Liver (tissue), 9 donors: ENCODE data around the gene SOWAHA. TPM values are rescaled to one million over a fixed set of nuclear protein-coding genes. Genes with fewer than 3 reads are reported as not detected.

Experiments used
- DNase-seq: peaks from one replicate; pipeline ENCODE4 v3.0.0-alpha.2; 2017; ENCODE audit warnings: low spot score
- H3K27ac ChIP-seq, 2 donors: one replicate each; pipeline ENCODE4 v1.7.0; 2013; ENCODE audit warnings: inconsistent platforms in 2 of 2, low read length in 2 of 2, control low read depth in 1 of 2, low read depth in 1 of 2, mild to moderate bottlenecking in 1 of 2
- H3K27me3 ChIP-seq, 4 donors: one replicate each; pipeline versions ENCODE4 v1.6.1 to v1.7.0; 2013; ENCODE audit warnings: low read length in 3 of 4, inconsistent platforms in 1 of 4, mild to moderate bottlenecking in 1 of 4, moderate library complexity in 1 of 4; ENCODE audit not compliant: control insufficient read depth in 4 of 4, insufficient read depth in 4 of 4
- H3K36me3 ChIP-seq, 4 donors: one replicate each; pipeline versions ENCODE4 v1.6.1 to v1.7.0; 2013; ENCODE audit warnings: low read length in 3 of 4, mild to moderate bottlenecking in 3 of 4, low read depth in 1 of 4, moderate library complexity in 1 of 4; ENCODE audit not compliant: control insufficient read depth in 4 of 4, insufficient read depth in 3 of 4
- H3K4me1 ChIP-seq, 4 donors: one replicate each; pipeline versions ENCODE4 v1.6.1 to v1.7.0; 2013; ENCODE audit warnings: low read length in 3 of 4, mild to moderate bottlenecking in 3 of 4, moderate library complexity in 1 of 4; ENCODE audit not compliant: control insufficient read depth in 4 of 4, insufficient read depth in 4 of 4
- H3K4me3 ChIP-seq, 3 donors: one replicate each; pipeline versions ENCODE4 v1.6.1 to v1.7.0; 2013; ENCODE audit warnings: low read length in 3 of 3, control low read depth in 1 of 3, low read depth in 1 of 3, mild to moderate bottlenecking in 1 of 3
- H3K9ac ChIP-seq, 2 donors: one replicate each; pipeline ENCODE4 v1.7.0; 2013; ENCODE audit warnings: low read length in 2 of 2, mild to moderate bottlenecking in 2 of 2, moderate library complexity in 2 of 2, control low read depth in 1 of 2, low read depth in 1 of 2
- H3K9me3 ChIP-seq, 4 donors: one replicate each; pipeline versions ENCODE4 v1.6.1 to v1.7.0; 2013; ENCODE audit warnings: low read length in 3 of 4; ENCODE audit not compliant: control insufficient read depth in 4 of 4
- HNF4A ChIP-seq, 2 donors: conservative IDR thresholded peaks; 2 replicates each; pipeline ENCODE4 v1.6.1; 2016; ENCODE audit warnings: antibody characterized with exemption in 2 of 2, mild to moderate bottlenecking in 2 of 2
- NR2F2 ChIP-seq: IDR thresholded peaks from 2 replicates; pipeline ENCODE4 v1.6.1; 2016; ENCODE audit warnings: antibody characterized with exemption
- RAD21 ChIP-seq, 2 donors: IDR thresholded peaks; 2 replicates each; pipeline ENCODE4 v1.6.1; 2016; ENCODE audit warnings: antibody characterized with exemption in 2 of 2, mild to moderate bottlenecking in 2 of 2
- RXRA ChIP-seq, 2 donors: IDR thresholded peaks; 2 replicates each; pipeline ENCODE4 v1.6.1; 2017 to 2018; ENCODE audit warnings: antibody characterized with exemption in 2 of 2, mild to moderate bottlenecking in 1 of 2
- TAF1 ChIP-seq: conservative IDR thresholded peaks from 2 replicates; pipeline ENCODE4 v1.6.1; 2016; ENCODE audit warnings: antibody characterized with exemption, mild to moderate bottlenecking
- YY1 ChIP-seq: IDR thresholded peaks from 2 replicates; pipeline ENCODE4 v1.6.1; 2016; ENCODE audit warnings: antibody characterized with exemption, mild to moderate bottlenecking
- WGBS: extraction: QIAGEN DNeasy Blood & Tissue Kit; methylation state at CpG from one replicate; pipeline ENCODE4 v1.1.7; 2013; 5-methylcytosine and 5-hydroxymethylcytosine counted together
- polyA plus RNA-seq, 2 donors: library from polyadenylated mRNA; stranded (reverse) in 1 of 2; unstranded in 1 of 2; fragments of 200-250 nt in 1 of 2; fragments of >200 nt in 1 of 2; fragmentation: Nextera tagmentation in 1 of 2; extraction: Ambion mirVana in 1 of 2; gene quantifications; one replicate each; pipeline versions ENCODE4 v1.2.1 to v1.2.3, GENCODE V29; 2013 to 2015
- total RNA-seq, 2 donors: library from RNA; depleted of rRNA; stranded (reverse); fragments of >200 nt; gene quantifications; one replicate each; pipeline ENCODE4 v1.2.3, GENCODE V29; 2014
- TF ChIP-seq, protein P1 (sequence below): fragments of 150-350 bp; IDR thresholded peaks from 2 replicates; pipeline ENCODE4 v1.5.1; 2017; ENCODE audit warnings: improper control_type of control experiment, low read depth, low read length; ENCODE audit not compliant: missing input control
- TF ChIP-seq, protein P2 (sequence below): IDR thresholded peaks from 2 replicates; pipeline ENCODE4 v1.6.1; 2016; ENCODE audit warnings: antibody characterized with exemption
- TF ChIP-seq, protein P3 (sequence below): IDR thresholded peaks from 2 replicates; pipeline ENCODE4 v1.6.1; 2016; ENCODE audit warnings: antibody characterized with exemption, mild to moderate bottlenecking
- donor health status: healthy.
- donor health status: healthy.
- donor health status: healthy.
- donor health status: healthy.
- donor health status: healthy.

The SOWAHA gene
- total and polyA plus RNA-seq, 4 donors, result 1.3 to 2.2 (median 1.8) TPM

GRCh38 chr5:132825834-132826391 lies 12.8 kb downstream of the SOWAHA start (continued):
- TF ChIP-seq, protein P1, sequence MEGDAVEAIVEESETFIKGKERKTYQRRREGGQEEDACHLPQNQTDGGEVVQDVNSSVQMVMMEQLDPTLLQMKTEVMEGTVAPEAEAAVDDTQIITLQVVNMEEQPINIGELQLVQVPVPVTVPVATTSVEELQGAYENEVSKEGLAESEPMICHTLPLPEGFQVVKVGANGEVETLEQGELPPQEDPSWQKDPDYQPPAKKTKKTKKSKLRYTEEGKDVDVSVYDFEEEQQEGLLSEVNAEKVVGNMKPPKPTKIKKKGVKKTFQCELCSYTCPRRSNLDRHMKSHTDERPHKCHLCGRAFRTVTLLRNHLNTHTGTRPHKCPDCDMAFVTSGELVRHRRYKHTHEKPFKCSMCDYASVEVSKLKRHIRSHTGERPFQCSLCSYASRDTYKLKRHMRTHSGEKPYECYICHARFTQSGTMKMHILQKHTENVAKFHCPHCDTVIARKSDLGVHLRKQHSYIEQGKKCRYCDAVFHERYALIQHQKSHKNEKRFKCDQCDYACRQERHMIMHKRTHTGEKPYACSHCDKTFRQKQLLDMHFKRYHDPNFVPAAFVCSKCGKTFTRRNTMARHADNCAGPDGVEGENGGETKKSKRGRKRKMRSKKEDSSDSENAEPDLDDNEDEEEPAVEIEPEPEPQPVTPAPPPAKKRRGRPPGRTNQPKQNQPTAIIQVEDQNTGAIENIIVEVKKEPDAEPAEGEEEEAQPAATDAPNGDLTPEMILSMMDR, result no peak
- TF ChIP-seq, protein P2, sequence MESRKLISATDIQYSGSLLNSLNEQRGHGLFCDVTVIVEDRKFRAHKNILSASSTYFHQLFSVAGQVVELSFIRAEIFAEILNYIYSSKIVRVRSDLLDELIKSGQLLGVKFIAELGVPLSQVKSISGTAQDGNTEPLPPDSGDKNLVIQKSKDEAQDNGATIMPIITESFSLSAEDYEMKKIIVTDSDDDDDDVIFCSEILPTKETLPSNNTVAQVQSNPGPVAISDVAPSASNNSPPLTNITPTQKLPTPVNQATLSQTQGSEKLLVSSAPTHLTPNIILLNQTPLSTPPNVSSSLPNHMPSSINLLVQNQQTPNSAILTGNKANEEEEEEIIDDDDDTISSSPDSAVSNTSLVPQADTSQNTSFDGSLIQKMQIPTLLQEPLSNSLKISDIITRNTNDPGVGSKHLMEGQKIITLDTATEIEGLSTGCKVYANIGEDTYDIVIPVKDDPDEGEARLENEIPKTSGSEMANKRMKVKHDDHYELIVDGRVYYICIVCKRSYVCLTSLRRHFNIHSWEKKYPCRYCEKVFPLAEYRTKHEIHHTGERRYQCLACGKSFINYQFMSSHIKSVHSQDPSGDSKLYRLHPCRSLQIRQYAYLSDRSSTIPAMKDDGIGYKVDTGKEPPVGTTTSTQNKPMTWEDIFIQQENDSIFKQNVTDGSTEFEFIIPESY, result no peak
- TF ChIP-seq RXRA (IDR thresholded peaks at IDR 0.05), result no peak

DNA sequence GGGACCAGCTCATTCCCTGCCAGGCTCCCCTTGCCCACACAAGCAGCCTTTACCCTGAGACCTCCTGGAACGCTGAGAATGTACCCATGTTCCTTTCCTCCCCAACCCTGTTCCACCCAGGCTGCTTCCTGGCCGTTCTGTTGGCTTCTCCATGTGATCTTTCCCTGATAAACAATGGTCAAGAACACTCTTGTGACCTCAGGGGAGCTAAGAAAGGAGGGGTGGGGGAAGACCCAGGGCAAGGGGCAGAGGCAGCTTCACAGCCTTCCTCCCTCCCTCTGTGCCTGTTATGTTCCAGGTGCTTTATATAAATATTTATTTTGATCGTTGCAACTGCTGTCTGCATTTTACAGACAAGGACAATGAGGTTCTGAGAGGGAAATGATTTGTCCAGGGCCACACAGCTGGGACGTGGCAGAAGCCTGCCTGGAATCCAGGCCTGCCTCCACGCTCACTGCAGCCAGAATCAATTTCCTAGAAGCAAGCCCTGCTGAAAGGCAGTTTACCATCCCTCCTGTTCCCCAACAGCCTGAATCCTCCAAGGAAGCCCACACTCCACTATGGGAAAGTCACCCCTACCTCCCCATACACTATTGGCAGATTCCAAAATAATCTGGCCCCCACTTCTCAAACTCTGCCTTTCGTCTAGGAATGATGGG lies 13.5 kb downstream of the SOWAHA start:
- peak overlapping the region in 1 of 2 donors; percentile 75 for H3K9ac ChIP-seq
- H3K9me3 ChIP-seq, result no peaks in the 10 kb centered on the region
- 43% methylated on average over 6 of the region's 6 CpGs for WGBS
- DNase-seq, result no peak
- H3K4me3 ChIP-seq, result no peak overlapping the region
- peak overlapping the region in 1 of 2 donors; percentile 61 for H3K27ac ChIP-seq
- peaks cover 11 to 22% (median 18%) of the 10 kb centered on the region in 4 donors for H3K36me3 ChIP-seq
- no peaks in the 10 kb centered on the region for H3K27me3 ChIP-seq
- peaks cover 2 to 41% (median 27%) of the 10 kb centered on the region in 4 donors for H3K4me1 ChIP-seq
- TF ChIP-seq NR2F2 (peak; percentile 17), HNF4A (conservative IDR thresholded peaks at IDR 0.05) (peak in 1 of 2 donors; percentile 22), RAD21 (IDR thresholded peaks at IDR 0.05) (peak in 1 of 2 donors; percentile 26), RXRA (IDR thresholded peaks at IDR 0.05) (peak in 1 of 2 donors; percentile 28)
- TF ChIP-seq, protein P3, sequence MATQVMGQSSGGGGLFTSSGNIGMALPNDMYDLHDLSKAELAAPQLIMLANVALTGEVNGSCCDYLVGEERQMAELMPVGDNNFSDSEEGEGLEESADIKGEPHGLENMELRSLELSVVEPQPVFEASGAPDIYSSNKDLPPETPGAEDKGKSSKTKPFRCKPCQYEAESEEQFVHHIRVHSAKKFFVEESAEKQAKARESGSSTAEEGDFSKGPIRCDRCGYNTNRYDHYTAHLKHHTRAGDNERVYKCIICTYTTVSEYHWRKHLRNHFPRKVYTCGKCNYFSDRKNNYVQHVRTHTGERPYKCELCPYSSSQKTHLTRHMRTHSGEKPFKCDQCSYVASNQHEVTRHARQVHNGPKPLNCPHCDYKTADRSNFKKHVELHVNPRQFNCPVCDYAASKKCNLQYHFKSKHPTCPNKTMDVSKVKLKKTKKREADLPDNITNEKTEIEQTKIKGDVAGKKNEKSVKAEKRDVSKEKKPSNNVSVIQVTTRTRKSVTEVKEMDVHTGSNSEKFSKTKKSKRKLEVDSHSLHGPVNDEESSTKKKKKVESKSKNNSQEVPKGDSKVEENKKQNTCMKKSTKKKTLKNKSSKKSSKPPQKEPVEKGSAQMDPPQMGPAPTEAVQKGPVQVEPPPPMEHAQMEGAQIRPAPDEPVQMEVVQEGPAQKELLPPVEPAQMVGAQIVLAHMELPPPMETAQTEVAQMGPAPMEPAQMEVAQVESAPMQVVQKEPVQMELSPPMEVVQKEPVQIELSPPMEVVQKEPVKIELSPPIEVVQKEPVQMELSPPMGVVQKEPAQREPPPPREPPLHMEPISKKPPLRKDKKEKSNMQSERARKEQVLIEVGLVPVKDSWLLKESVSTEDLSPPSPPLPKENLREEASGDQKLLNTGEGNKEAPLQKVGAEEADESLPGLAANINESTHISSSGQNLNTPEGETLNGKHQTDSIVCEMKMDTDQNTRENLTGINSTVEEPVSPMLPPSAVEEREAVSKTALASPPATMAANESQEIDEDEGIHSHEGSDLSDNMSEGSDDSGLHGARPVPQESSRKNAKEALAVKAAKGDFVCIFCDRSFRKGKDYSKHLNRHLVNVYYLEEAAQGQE, result no peak

- TF ChIP-seq TAF1, result no peak
- no peak for TF ChIP-seq YY1
- Histone ChIP-seq H3K27ac (peak overlapping the region; percentile 94 to 96), H3K27me3 (no peaks in the 10 kb centered on the region), H3K9ac (peak overlapping the region; percentile 27 to 65), H3K4me1 (peaks cover 0 to 37% (median 24%) of the 10 kb centered on the region in 4 donors), H3K9me3 (no peaks in the 10 kb centered on the region), H3K4me3 (no peak overlapping the region), H3K36me3 (peaks cover 11 to 18% (median 17%) of the 10 kb centered on the region in 4 donors)
- WGBS, result 89% methylated on average over 4 of the region's 4 CpGs
- DNase-seq, result no peak
These were observed 15.0 kb downstream of the SOWAHA start for GRCh38 chr5:132827943-132828673.
